GM12873 (cell line): ENCODE measurements around the gene ARSA.

Experiments used
- CTCF ChIP-seq: IDR thresholded peaks from 2 replicates; pipeline ENCODE4 v1.5.1; 2012; ENCODE audit warnings: low read depth, mild to moderate bottlenecking, moderate library complexity, low read length, control low read depth; ENCODE audit not compliant: insufficient read depth; ENCODE audit errors: missing control alignments

The ARSA gene

GRCh38 chr22:50605613-50606074 is 22.3 kb downstream of the ARSA start:
- no peak for TF ChIP-seq CTCF

GRCh38 chr22:50605002-50605612 is 22.8 kb downstream of the ARSA start:
- no peak for TF ChIP-seq CTCF

- no peak for TF ChIP-seq CTCF
Measured at GRCh38 chr22:50604256-50605001, 23.5 kb downstream of the ARSA start.

- TF ChIP-seq CTCF: no peak
Measured at GRCh38 chr22:50603511-50604255, 24.3 kb downstream of the ARSA start.

- no peak for TF ChIP-seq CTCF
Measured at GRCh38 chr22:50602338-50602700, 25.6 kb downstream of the ARSA start.

GRCh38 chr22:50601669-50602337 is 26.1 kb downstream of the ARSA start:
- no peak for TF ChIP-seq CTCF
